K562 (cell line): Measurements from ENCODE around the gene TPBGL. TPM values are rescaled to one million over a fixed set of nuclear protein-coding genes. Genes with fewer than 3 reads are reported as not detected.

Experiments
- ATAC-seq: fragments of 200-7000 bp; cut with Tn5 transposase; 3 replicates; pipeline ENCODE4 v1.9.1; 2020; ENCODE audit warnings: moderate library complexity
- BruUV-seq: library from RNA; stranded (reverse); fragments of 400-500 nt; replicated peaks from 2 replicates; lab custom pipeline; 2021; lab: Mats Ljungman, UMichigan
- CTCF ChIA-PET: fragments of 300-600 bp; formaldehyde crosslinking; extraction: SDS; loops from one replicate; lab custom pipeline; 2021; ENCODE audit warnings: low intra/inter-chr PET ratio; lab: Yijun Ruan, JAX
- POLR2A ChIA-PET: fragments of 300-600, 350-650 bp; sonication (Branson Sonifier 250); formaldehyde crosslinking; extraction: SDS; loops from one replicate; lab custom pipeline; 2021; ENCODE audit warnings: antibody characterized with exemption, inconsistent platforms; lab: Yijun Ruan, JAX
- DNase-seq, 4 experiments: peaks; one replicate each; pipeline versions ENCODE4 v3.0.0 to v3.0.0-alpha.2; 2011 to 2018; ENCODE audit warnings: low spot score in 3 of 4, mixed read lengths in 3 of 4; ENCODE audit errors: extremely low read depth in 1 of 4
- FAIRE-seq: peaks from 2 replicates; lab custom pipeline; 2011; peaks lifted over from hg19 to GRCh38; lab: Jason Lieb, UNC
- H2AFZ ChIP-seq: 2 replicates; pipeline ENCODE4 v1.6.0; 2011; ENCODE audit warnings: low read depth, low read length, control low read depth, inconsistent platforms
- H3K27ac ChIP-seq: fragments of 200-600 bp; 3 replicates; pipeline ENCODE4 v1.8.0; 2011; ENCODE audit warnings: low read depth, mild to moderate bottlenecking, control low read depth, inconsistent platforms, low read length, moderate library complexity, mixed read lengths; ENCODE audit errors: extremely low read depth
- H3K27me3 ChIP-seq, 2 experiments: fragments of 300-600 bp in 1 of 2; 2 replicates in 1 of 2; 3 replicates in 1 of 2; pipeline versions ENCODE4 v1.6.0 to v1.8.0; 2011; ENCODE audit warnings: inconsistent platforms in 2 of 2, low read length in 2 of 2, mild to moderate bottlenecking in 1 of 2, mixed read lengths in 1 of 2, moderate library complexity in 1 of 2; ENCODE audit not compliant: control insufficient read depth in 2 of 2, insufficient read depth in 2 of 2
- H3K36me3 ChIP-seq: fragments of 300-600 bp; 3 replicates; pipeline ENCODE4 v1.8.0; 2011; ENCODE audit warnings: mild to moderate bottlenecking, low read length, inconsistent platforms; ENCODE audit not compliant: control insufficient read depth, insufficient read depth
- H3K4me1 ChIP-seq, 2 experiments: fragments of 200-600 bp in 1 of 2; replicated peaks in 1 of 2; 2 replicates in 1 of 2; 3 replicates in 1 of 2; pipeline versions ENCODE4 v1.5.1 to v1.8.0; 2011; ENCODE audit warnings: inconsistent platforms in 2 of 2, low read length in 2 of 2, mild to moderate bottlenecking in 1 of 2, mixed read lengths in 1 of 2, moderate library complexity in 1 of 2; ENCODE audit not compliant: control insufficient read depth in 2 of 2, insufficient read depth in 2 of 2
- H3K4me2 ChIP-seq: 2 replicates; pipeline ENCODE4 v1.6.1; 2011; ENCODE audit warnings: low read length, control low read depth, inconsistent platforms, mixed read lengths; ENCODE audit not compliant: insufficient read depth
- H3K4me3 ChIP-seq: fragments of 200-600 bp; sonication (generic), shearing (Covaris generic); 2 replicates; pipeline ENCODE4 v1.5.1; 2016; ENCODE audit warnings: control low read depth, inconsistent platforms
- H3K79me2 ChIP-seq: fragments of 200-600 bp; 3 replicates; pipeline ENCODE4 v1.8.0; 2011; ENCODE audit warnings: low read length, inconsistent platforms; ENCODE audit not compliant: control insufficient read depth, insufficient read depth
- H3K9ac ChIP-seq, 2 experiments: 2 replicates each; pipeline versions ENCODE4 v1.6.0 to v1.6.1; 2011; ENCODE audit warnings: low read depth in 2 of 2, low read length in 2 of 2, control low read depth in 1 of 2, inconsistent platforms in 1 of 2, mild to moderate bottlenecking in 1 of 2, mixed read lengths in 1 of 2; ENCODE audit not compliant: insufficient read depth in 1 of 2
- H3K9me1 ChIP-seq: one replicate; pipeline ENCODE4 v1.6.0; 2011; ENCODE audit warnings: inconsistent platforms, mild to moderate bottlenecking, low read length, moderate library complexity; ENCODE audit not compliant: control insufficient read depth, insufficient read depth
- H3K9me3 ChIP-seq: replicated peaks from 2 replicates; pipeline ENCODE4 v1.5.1; 2011; ENCODE audit warnings: low read depth, low read length, inconsistent platforms; ENCODE audit not compliant: control insufficient read depth, insufficient read depth
- H4K20me1 ChIP-seq: replicated peaks from 2 replicates; pipeline ENCODE4 v1.6.1; 2011; ENCODE audit warnings: low read length, inconsistent platforms, mixed read lengths; ENCODE audit not compliant: control insufficient read depth, insufficient read depth
- ARID3A ChIP-seq: IDR thresholded peaks from 2 replicates; pipeline ENCODE4 v1.6.1; 2012; ENCODE audit warnings: low read depth, low read length, improper control_type of control experiment, borderline replicate concordance
- CBFA2T2 ChIP-seq: fragments of 450-650 bp; conservative IDR thresholded peaks from 2 replicates; pipeline ENCODE4 v1.6.1; 2017; ENCODE audit warnings: mild to moderate bottlenecking
- CBX1 ChIP-seq: sonication (generic); IDR thresholded peaks from 2 replicates; pipeline ENCODE4 v1.6.1; 2016; ENCODE audit warnings: antibody characterized with exemption, low read depth, mild to moderate bottlenecking
- CREB3 ChIP-seq: fragments of 450-650 bp; conservative IDR thresholded peaks from 2 replicates; pipeline ENCODE4 v1.6.1; 2016; ENCODE audit warnings: missing genetic modification characterization, low read depth, mild to moderate bottlenecking, missing compliant biosample characterization, moderate library complexity
- ETS1 ChIP-seq: conservative IDR thresholded peaks from 2 replicates; pipeline ENCODE4 v1.6.1; 2011; ENCODE audit warnings: low read depth, mild to moderate bottlenecking, low read length; ENCODE audit not compliant: control insufficient read depth
- HMGN3 ChIP-seq: IDR thresholded peaks from 2 replicates; pipeline ENCODE4 v1.6.1; 2011; ENCODE audit warnings: borderline replicate concordance, low read depth, mild to moderate bottlenecking, mixed read lengths, low read length; ENCODE audit not compliant: insufficient read length; ENCODE audit errors: extremely low read depth
- MAX ChIP-seq: sonication (generic); formaldehyde crosslinking; IDR thresholded peaks from 2 replicates; pipeline ENCODE4 v1.9.0; 2022; ENCODE audit warnings: mild to moderate bottlenecking, missing genetic modification reagents
- RB1 ChIP-seq: fragments of 450-650 bp; IDR thresholded peaks from 2 replicates; pipeline ENCODE4 v1.6.1; 2017; ENCODE audit warnings: low read depth, mild to moderate bottlenecking
- RBBP5 ChIP-seq: fragments of 200-600 bp; sonication (generic); IDR thresholded peaks from 2 replicates; pipeline ENCODE4 v1.6.1; 2012; ENCODE audit warnings: borderline replicate concordance, mild to moderate bottlenecking, low read length, control low read depth, inconsistent platforms; ENCODE audit not compliant: insufficient read depth, poor library complexity, severe bottlenecking
- TAF7 ChIP-seq: fragments of 450-650 bp; IDR thresholded peaks from 2 replicates; pipeline ENCODE4 v1.6.1; 2016; ENCODE audit warnings: missing genetic modification characterization, missing compliant biosample characterization
- ZNF766 ChIP-seq: fragments of 200-800 bp; sonication (Bioruptor generic); conservative IDR thresholded peaks from 2 replicates; pipeline ENCODE4 v1.6.1; 2016; ENCODE audit warnings: missing genetic modification characterization, missing compliant biosample characterization
- ZSCAN32 ChIP-seq: fragments of 450-650 bp; formaldehyde crosslinking; IDR thresholded peaks from 2 replicates; pipeline ENCODE4 v1.4.0; 2020; ENCODE audit warnings: mild to moderate bottlenecking, moderate library complexity
- WGBS: fragments of 100-300 bp; shearing (Covaris generic); methylation state at CpG from one replicate; pipeline ENCODE4 v1.1.6; 2016; ENCODE audit warnings: low coverage, mixed read lengths; ENCODE audit not compliant: insufficient coverage; ENCODE audit errors: missing lambda C conversion rate; 5-methylcytosine and 5-hydroxymethylcytosine counted together
- in situ Hi-C: fragments of 300-500 bp; cut with MboI; formaldehyde crosslinking; loops from 4 replicates; pipeline ENCODE4 v1.15.0; 2018; ENCODE audit warnings: inconsistent platforms, mixed read lengths
- intact Hi-C: fragments of 100-400 bp; cut with micrococcal nuclease; formaldehyde crosslinking; loops from 2 replicates; pipeline ENCODE4 v1.14.2; 2022
- polyA plus RNA-seq, 8 experiments: library from polyadenylated mRNA; depleted of rRNA in 4 of 8; stranded (reverse) in 5 of 8; unstranded in 3 of 8; fragments of >200 nt; fragmentation: Nextera tagmentation in 2 of 8; fragmentation: Illumina TruSeq in 1 of 8; extraction: Ambion mirVana in 2 of 8; extraction: Trizol in 1 of 8; gene quantifications; 2 replicates each; pipeline versions ENCODE4 v1.2.1 to v1.2.3, GENCODE V29; 2011 to 2014; ENCODE audit warnings: inconsistent platforms in 1 of 8, missing spikeins in 1 of 8
- total RNA-seq, 7 experiments: library from RNA; depleted of rRNA in 6 of 7; stranded (reverse); fragments of >200 nt in 6 of 7; fragmentation: Illumina TruSeq in 2 of 7; extraction: Trizol in 2 of 7; gene quantifications; 2 replicates each; pipeline versions ENCODE4 v1.2.1 to v1.2.3, GENCODE V29; 2011 to 2021; ENCODE audit warnings: low replicate concordance in 1 of 7

Gene TPBGL
- total and polyA plus RNA-seq, 9 of the 15 experiments (the other 6 are each of a cell fraction or from before 2014, with no cell fraction given): 0.04 to 0.11 (median 0.06) TPM; not detected in 6

GRCh38 chr11:75239531-75240290 is 863 bp upstream of the TPBGL start (continued):
- no peak for TF ChIP-seq ZSCAN32 (CRISPR knock-in tag)
- no peak for TF ChIP-seq CREB3 (tag)
- TF ChIP-seq CBFA2T2: no peak

GRCh38 chr11:75241036-75241905 is 697 bp downstream of the TPBGL start:
- ChIA-PET POLR2A (interaction anchor here (0.6 to 1.9 kb wide), 9 partner anchors 10 to 269 kb away, joined by 3 to 8 read pairs (median 3); partner anchors contain the start of gene NEU3), CTCF (interaction anchor here (0.6 to 1.4 kb wide), 9 partner anchors 37 to 542 kb away, joined by 3 to 7 read pairs (median 4); no protein-coding TSS in a partner anchor)
- Histone ChIP-seq H3K4me2 (peak overlapping the region; percentile 77; the same call in 1 of the 2 replicates), H4K20me1 (peaks cover 25% of the 10 kb centered on the region), H3K27ac (no peak overlapping the region), H3K4me1 (peaks cover 3 to 23% of the 10 kb centered on the region in 2 experiments; a peak in 4 of 5 replicates), H3K4me3 (peak overlapping the region; percentile 51), H3K36me3 (no peaks in the 10 kb centered on the region), H3K9me1 (peaks cover 4% of the 10 kb centered on the region), H3K27me3 (peaks cover 24 to 56% of the 10 kb centered on the region in 2 experiments), H3K79me2 (no peaks in the 10 kb centered on the region), H3K9ac (peak overlapping the region in 1 of 2 experiments; percentile 93; a peak in 2 of 4 replicates), H2AFZ (peak overlapping the region; percentile 93), H3K9me3 (no peaks in the 10 kb centered on the region)
- DNase-seq (peak; percentile 93 to 96 (median 95)), ATAC-seq (peak; percentile 96), FAIRE-seq (peak; percentile 73)
- intact Hi-C loops (loop anchor here (10.0 kb wide), 1 partner anchor 536 kb away; no protein-coding TSS in a partner anchor), in situ Hi-C loops (no loop called here)
- no TSS peak for BruUV-seq
- WGBS: under 1% methylated on average over 90 of the region's 140 CpGs
- peak; percentile 96 for TF ChIP-seq RB1
- no peak for TF ChIP-seq TAF7
- TF ChIP-seq CBX1: 0 out of 2 replicates have a peak, but pooled peaks have one; percentile 44
- peak; percentile 89 for TF ChIP-seq ZNF766 (CRISPR knock-in tag)
- TF ChIP-seq RBBP5: peak; percentile 49
- peak; percentile 89 for TF ChIP-seq MAX
- peak; percentile 94 for TF ChIP-seq HMGN3
- 0 out of 2 replicates have a peak, but pooled peaks have one; percentile 41 for TF ChIP-seq ARID3A
- TF ChIP-seq ETS1: peak; percentile 73; the same call in 1 of the 2 replicates
